H1 (cell line): ENCODE measurements around the gene SIK2. TPM values are rescaled to one million over a fixed set of nuclear protein-coding genes. Genes with fewer than 3 reads are reported as not detected.
A peak's percentile ranks its signal among the peaks of the same experiment; 100 is the strongest.

Experiments
- BCL11A ChIP-seq, 2 experiments: IDR thresholded peaks; one replicate each; pipeline ENCODE4 v1.6.1; 2011; ENCODE audit warnings: low read depth in 2 of 2, low read length in 2 of 2, mild to moderate bottlenecking in 2 of 2
- JUND ChIP-seq: IDR thresholded peaks from 2 replicates; pipeline ENCODE4 v1.6.1; 2011; ENCODE audit warnings: mild to moderate bottlenecking, improper control_type of control experiment, low read length
- PHF8 ChIP-seq: fragments of 200-600 bp; sonication (generic); conservative IDR thresholded peaks from 2 replicates; pipeline ENCODE4 v1.7.1; 2012; ENCODE audit warnings: low read depth, mild to moderate bottlenecking, inconsistent platforms, low read length, moderate library complexity
- ZNF274 ChIP-seq: IDR thresholded peaks from 2 replicates; pipeline ENCODE4 v1.7.0; 2012; ENCODE audit warnings: low read length, borderline replicate concordance; ENCODE audit errors: extremely low read depth
- polyA plus RNA-seq, 7 experiments: library from polyadenylated mRNA; depleted of rRNA in 3 of 7; stranded (reverse) in 5 of 7; unstranded in 2 of 7; fragments of >200 nt in 5 of 7; fragments of 200-250 nt in 2 of 7; gene quantifications; 1 replicate in 5 of 7; 2 replicates in 1 of 7; 4 replicates in 1 of 7; pipeline versions ENCODE4 v1.2.1 to v1.2.3, GENCODE V29; 2011 to 2013; ENCODE audit warnings: missing spikeins in 2 of 7, mixed read lengths in 2 of 7
- total RNA-seq: library from RNA; stranded (reverse); fragmentation: NEBNext Ultra II Directional; extraction: Animal tissue kit (Norgen Biotek cat#: 25700); gene quantifications from 2 replicates; pipeline ENCODE4 v1.2.1, GENCODE V29; 2021

The SIK2 gene
- total and polyA plus RNA-seq, 2 of the 8 experiments (the other 6 are each of a cell fraction or from before 2014, with no cell fraction given), result 8.8 to 11.2 TPM

DNA sequence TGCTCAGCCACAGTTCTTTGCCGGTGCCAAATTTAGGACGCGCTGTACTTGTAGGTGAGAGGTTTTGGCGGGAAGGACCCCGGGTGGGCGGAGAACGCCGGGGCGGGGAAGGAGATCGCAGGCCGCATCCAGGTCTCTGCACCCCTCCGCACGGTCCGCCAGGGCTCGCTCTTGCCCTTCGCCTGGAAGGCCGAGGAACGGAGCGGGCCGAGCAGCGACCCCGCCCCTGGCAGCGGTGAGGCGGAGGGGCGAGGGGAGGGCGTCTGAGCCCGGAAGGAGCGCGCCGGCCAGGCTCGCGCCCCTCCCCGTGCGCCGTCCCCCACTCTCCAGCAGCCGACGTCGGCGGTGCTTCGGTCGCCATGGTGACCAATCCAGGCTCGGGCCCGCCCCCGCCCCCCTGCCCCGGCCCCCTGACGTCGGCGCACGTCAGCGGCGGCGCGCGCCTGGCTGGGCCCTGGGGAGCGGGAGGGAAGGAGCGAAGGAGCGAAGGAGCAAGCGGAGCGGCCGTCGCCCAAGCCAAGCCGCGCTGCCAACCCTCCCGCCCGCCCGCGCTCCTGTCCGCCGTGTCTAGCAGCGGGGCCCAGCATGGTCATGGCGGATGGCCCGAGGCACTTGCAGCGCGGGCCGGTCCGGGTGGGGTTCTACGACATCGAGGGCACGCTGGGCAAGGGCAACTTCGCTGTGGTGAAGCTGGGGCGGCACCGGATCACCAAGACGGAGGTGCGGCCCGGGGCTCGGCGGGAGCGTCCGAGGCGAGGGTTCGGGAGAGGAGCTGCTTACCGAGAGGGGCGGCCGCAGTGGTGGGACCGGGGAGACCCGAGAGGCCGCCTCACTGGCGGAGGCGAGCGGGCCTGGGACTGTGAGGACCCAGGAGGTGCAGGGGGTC is at the start of gene SIK2 (continued):
- TF ChIP-seq ZNF274, result no peak
- TF ChIP-seq BCL11A (IDR thresholded peaks at IDR 0.05; ENCODE audit: low read depth in 2 of 2, low read length in 2 of 2), result no peak
- peak; percentile 61 for TF ChIP-seq PHF8
- TF ChIP-seq JUND, result no peak
